ENCODE results near the gene SLC5A11. TPM values are rescaled to one million over a fixed set of nuclear protein-coding genes. Genes with fewer than 3 reads are reported as not detected.
"Not testable (repeated sequence)": the region's sequence is repeated elsewhere in the genome, so short reads cannot be mapped to it uniquely, and the experiment has no call there.

SLC5A11 gene
- total and polyA plus RNA-seq, 3 experiments from 2014 or later: 0.15 to 0.20 TPM; not detected in 1

DNA sequence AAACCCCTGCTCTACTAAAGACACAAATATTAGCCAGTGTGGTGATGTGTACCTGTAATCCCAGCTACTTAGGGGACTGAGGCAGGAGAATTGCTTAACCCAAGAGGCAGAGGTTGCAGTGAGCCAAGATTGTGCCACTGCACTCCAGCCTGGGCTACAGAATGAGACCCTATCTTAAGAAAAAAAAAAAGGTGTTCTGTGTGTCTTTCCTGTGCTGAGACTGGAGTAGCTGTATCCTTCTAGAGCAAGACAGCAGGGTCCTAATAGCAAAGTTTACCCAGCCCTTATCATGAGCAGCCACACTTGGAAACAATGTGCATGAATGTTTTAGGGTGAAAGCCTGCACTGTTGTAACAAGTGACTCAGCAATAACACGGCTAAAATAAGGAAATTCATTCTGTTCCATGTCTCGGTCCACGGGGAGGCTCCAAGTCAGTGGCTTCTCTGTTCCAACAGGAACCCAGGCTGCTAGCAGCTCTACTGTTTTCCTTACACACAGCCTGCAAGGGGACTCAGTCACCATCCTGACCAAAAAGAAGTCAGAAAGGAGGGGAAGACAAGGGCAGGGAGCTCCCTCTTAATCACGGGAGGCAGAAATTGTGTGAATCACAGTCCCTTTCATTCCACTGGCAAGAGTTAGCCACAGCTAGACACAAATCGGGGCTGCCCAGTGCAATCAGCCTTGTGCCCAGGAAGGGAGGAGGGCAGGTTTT is 7.1 kb upstream of the SLC5A11 start:
- peaks cover 0 to 6% (median 2%) of the 10 kb centered on the region in 3 donors for H3K36me3 Mint-ChIP-seq
- no peak overlapping the region for H3K4me3 Mint-ChIP-seq
- no peaks in the 10 kb centered on the region for H3K9me3 ChIP-seq (ENCODE audit: low read length)
- no peaks in the 10 kb centered on the region for H3K27me3 ChIP-seq (ENCODE audit: insufficient read depth, low read length, poor library complexity, severe bottlenecking)
- no peak overlapping the region for H3K27ac ChIP-seq (ENCODE audit: low read depth, low read length)
- DNase-seq: no peak
- no peaks in the 10 kb centered on the region for H3K4me1 ChIP-seq (ENCODE audit: insufficient read depth, low read length)
- H3K4me3 ChIP-seq (ENCODE audit: low read length): no peak overlapping the region
- no peaks in the 10 kb centered on the region for H3K36me3 ChIP-seq (ENCODE audit: insufficient read depth, low read length)
- peaks cover 0 to 2% of the 10 kb centered on the region in 2 donors for H3K27me3 Mint-ChIP-seq
- CTCF ChIA-PET: no interaction called here
- H3K4me1 Mint-ChIP-seq: peaks cover 0 to 1% (median 0%) of the 10 kb centered on the region in 3 donors
- POLR2A ChIA-PET: no interaction called here
- peak overlapping the region in 2 of 8 donors; percentile 29 to 37 for H3K27ac Mint-ChIP-seq
- H3K9me3 Mint-ChIP-seq: no peaks in the 10 kb centered on the region

GRCh38 chr16:24839347-24839972 is 6.3 kb upstream of the SLC5A11 start:
- no peak overlapping the region for H3K4me3 Mint-ChIP-seq
- POLR2A ChIA-PET: no interaction called here
- no peak for DNase-seq

DNA sequence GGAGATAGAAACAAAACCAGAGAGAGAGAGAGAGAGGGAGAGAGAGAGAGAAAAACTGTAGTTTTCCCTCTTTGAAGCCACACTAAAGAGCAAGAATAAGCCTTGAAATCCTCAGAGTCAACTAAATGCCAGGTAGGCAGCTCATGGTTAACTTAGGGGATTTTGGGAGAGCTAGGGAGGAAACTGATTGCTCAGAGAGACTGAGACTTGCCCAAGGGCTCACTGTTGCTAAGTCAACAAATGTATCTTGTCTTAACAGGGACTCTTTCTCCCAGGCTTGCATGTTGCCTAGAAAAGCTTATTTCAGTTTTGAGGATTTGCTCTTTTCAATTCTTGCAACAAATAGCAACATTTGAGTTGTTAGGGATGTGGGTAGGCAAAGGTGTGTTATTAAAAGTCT is 4.5 kb upstream of the SLC5A11 start:
- POLR2A ChIA-PET: no interaction called here
- Histone ChIP-seq H3K9me3 (ENCODE audit: low read length) (no peaks in the 10 kb centered on the region), H3K4me1 (ENCODE audit: insufficient read depth, low read length) (no peaks in the 10 kb centered on the region), H3K36me3 (ENCODE audit: insufficient read depth, low read length) (no peaks in the 10 kb centered on the region), H3K4me3 (ENCODE audit: low read length) (no peak overlapping the region), H3K27me3 (ENCODE audit: insufficient read depth, low read length, poor library complexity, severe bottlenecking) (no peaks in the 10 kb centered on the region), H3K27ac (ENCODE audit: low read depth, low read length) (no peak overlapping the region)
- peaks cover 0 to 2% of the 10 kb centered on the region in 2 donors for H3K27me3 Mint-ChIP-seq
- no peaks in the 10 kb centered on the region for H3K9me3 Mint-ChIP-seq
- no peak for DNase-seq
- H3K36me3 Mint-ChIP-seq: peaks cover 2 to 10% (median 3%) of the 10 kb centered on the region in 3 donors
- H3K4me3 Mint-ChIP-seq: no peak overlapping the region
- CTCF ChIA-PET: interaction anchor here (0.9 kb wide), 1 partner anchor 9 kb away, joined by 3 read pairs; no protein-coding TSS in a partner anchor
- H3K4me1 Mint-ChIP-seq: peaks cover 0 to 1% (median 0%) of the 10 kb centered on the region in 3 donors
- H3K27ac Mint-ChIP-seq: no peak overlapping the region

More at GRCh38 chr16:24839347-24839972, 6.3 kb upstream of the SLC5A11 start:
- Mint-ChIP-seq H3K4me1 (peaks cover 0 to 1% (median 0%) of the 10 kb centered on the region in 3 donors), H3K36me3 (peaks cover 2 to 12% (median 3%) of the 10 kb centered on the region in 3 donors), H3K27ac (no peak overlapping the region), H3K9me3 (no peaks in the 10 kb centered on the region), H3K27me3 (peaks cover 0 to 2% of the 10 kb centered on the region in 2 donors)
- H3K36me3 ChIP-seq (ENCODE audit: insufficient read depth, low read length): no peaks in the 10 kb centered on the region
- H3K4me3 ChIP-seq (ENCODE audit: low read length): no peak overlapping the region
- no peaks in the 10 kb centered on the region for H3K27me3 ChIP-seq (ENCODE audit: insufficient read depth, low read length, poor library complexity, severe bottlenecking)
- CTCF ChIA-PET: no interaction called here
- H3K27ac ChIP-seq (ENCODE audit: low read depth, low read length): no peak overlapping the region
- H3K9me3 ChIP-seq (ENCODE audit: low read length): no peaks in the 10 kb centered on the region
- no peaks in the 10 kb centered on the region for H3K4me1 ChIP-seq (ENCODE audit: insufficient read depth, low read length)

DNA sequence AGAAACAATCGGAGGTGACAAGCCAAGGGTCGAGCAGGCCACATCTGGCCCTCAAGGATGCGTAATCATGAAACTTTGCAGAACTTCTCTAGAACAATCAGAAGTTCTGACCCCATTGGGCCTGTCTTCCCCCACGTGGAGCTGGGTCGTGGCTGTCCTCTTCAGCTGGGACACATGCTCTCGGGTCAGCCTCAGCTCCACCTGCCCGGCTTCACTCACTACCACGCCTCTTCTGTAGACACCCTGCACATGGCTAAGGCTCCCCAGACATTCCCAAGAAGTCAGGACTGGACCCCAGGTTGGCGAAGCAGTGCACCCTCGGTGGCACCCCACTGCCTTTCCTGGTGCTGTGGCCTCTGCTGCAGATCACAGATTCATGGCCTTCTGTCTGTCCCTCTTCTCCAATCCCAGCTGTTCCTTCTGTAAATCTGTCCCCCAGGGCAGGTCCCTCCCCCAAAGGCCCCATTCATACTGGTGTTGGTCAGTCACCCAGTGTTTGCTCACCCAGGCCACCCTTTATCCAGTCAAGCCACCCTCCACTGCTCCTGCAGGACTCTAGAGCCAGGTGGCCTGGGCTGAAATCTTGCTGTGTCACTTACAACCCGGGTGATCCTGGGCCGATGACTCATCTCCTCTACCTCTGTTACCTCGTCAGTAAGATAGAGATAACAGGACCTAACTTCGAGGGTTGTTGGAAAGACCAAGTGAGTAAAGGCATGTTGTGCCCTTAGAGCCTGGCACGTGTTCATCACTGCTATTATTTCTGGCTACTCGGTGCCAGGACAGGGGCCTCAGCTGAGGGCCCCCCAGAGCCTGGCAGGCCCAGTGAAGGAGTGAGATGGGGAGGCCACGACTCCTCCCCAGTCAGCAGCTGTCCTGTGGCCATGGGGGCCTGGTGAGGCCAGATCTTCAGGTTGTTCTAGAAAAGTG is 1.4 kb upstream of the SLC5A11 start:
- no peaks in the 10 kb centered on the region for H3K27me3 ChIP-seq (ENCODE audit: insufficient read depth, low read length, poor library complexity, severe bottlenecking)
- no peak overlapping the region for H3K27ac Mint-ChIP-seq
- H3K27ac ChIP-seq (ENCODE audit: low read depth, low read length): no peak overlapping the region
- no peak overlapping the region for H3K4me3 Mint-ChIP-seq
- POLR2A ChIA-PET: no interaction called here
- H3K27me3 Mint-ChIP-seq: peaks cover 0 to 2% of the 10 kb centered on the region in 2 donors
- no peaks in the 10 kb centered on the region for H3K4me1 ChIP-seq (ENCODE audit: insufficient read depth, low read length)
- DNase-seq: no peak
- no peak overlapping the region for H3K4me3 ChIP-seq (ENCODE audit: low read length)
- H3K9me3 Mint-ChIP-seq: no peaks in the 10 kb centered on the region
- H3K9me3 ChIP-seq (ENCODE audit: low read length): no peaks in the 10 kb centered on the region
- peaks cover 0 to 10% (median 3%) of the 10 kb centered on the region in 3 donors for H3K36me3 Mint-ChIP-seq
- no peaks in the 10 kb centered on the region for H3K36me3 ChIP-seq (ENCODE audit: insufficient read depth, low read length)
- CTCF ChIA-PET: no interaction called here
- H3K4me1 Mint-ChIP-seq: no peaks in the 10 kb centered on the region

GRCh38 chr16:24845031-24845365 is 765 bp upstream of the SLC5A11 start:
- H3K4me3 ChIP-seq (ENCODE audit: low read length); H3K9me3 ChIP-seq (ENCODE audit: low read length); H3K4me1 ChIP-seq (ENCODE audit: insufficient read depth, low read length); H3K27ac ChIP-seq (ENCODE audit: low read depth, low read length); CTCF ChIA-PET; H3K27me3 ChIP-seq (ENCODE audit: insufficient read depth, low read length, poor library complexity, severe bottlenecking); H3K36me3 Mint-ChIP-seq; H3K9me3 Mint-ChIP-seq; H3K27ac Mint-ChIP-seq; H3K36me3 ChIP-seq (ENCODE audit: insufficient read depth, low read length); H3K27me3 Mint-ChIP-seq; DNase-seq; H3K4me3 Mint-ChIP-seq; POLR2A ChIA-PET; H3K4me1 Mint-ChIP-seq: not testable (repeated sequence)

DNA sequence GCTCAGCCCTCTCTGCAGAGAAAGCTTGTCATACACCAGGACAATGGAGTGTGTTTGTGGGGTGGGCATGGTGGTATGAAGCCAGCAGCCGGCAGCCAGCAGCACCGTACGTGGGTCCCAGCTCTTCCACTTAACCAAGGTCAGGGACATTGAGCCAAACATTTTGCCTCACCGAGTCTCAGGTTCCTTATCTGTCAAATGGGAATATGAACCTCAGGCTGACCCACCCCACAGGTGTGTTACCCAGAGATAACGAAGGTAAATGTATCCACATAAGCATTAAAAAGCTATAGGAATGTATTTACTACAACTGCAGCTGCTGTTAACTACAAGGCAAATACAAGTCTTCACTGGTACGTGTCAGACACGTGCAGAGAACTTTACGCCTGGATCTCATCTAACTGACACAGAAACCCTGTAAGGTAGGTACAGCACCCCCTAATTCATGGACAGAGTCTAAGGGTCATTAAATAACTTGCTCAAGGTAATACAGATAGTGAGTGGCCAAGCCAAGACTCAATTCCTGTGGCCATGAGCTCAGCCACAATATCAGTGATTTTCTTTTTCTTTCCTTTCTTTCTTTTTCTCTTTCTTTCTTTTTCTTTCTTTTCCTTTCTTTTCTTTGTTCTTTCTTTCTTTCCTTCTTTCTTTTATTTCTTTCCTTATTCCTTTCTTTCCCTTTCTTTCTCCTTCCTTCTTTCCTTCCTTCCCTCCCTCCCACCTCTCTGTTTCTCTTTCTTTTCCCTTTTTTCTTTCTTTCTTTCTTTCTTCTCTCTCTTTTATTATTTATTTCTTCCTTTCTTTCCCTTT is 990 bp downstream of the SLC5A11 start:
- POLR2A ChIA-PET: no interaction called here
- Mint-ChIP-seq H3K4me1 (no peaks in the 10 kb centered on the region), H3K27ac (no peak overlapping the region), H3K9me3 (no peaks in the 10 kb centered on the region), H3K27me3 (no peaks in the 10 kb centered on the region), H3K4me3 (no peak overlapping the region), H3K36me3 (peaks cover 0 to 10% (median 3%) of the 10 kb centered on the region in 3 donors)
- Histone ChIP-seq H3K4me3 (ENCODE audit: low read length) (no peak overlapping the region), H3K27me3 (ENCODE audit: insufficient read depth, low read length, poor library complexity, severe bottlenecking) (no peaks in the 10 kb centered on the region), H3K36me3 (ENCODE audit: insufficient read depth, low read length) (no peaks in the 10 kb centered on the region), H3K27ac (ENCODE audit: low read depth, low read length) (no peak overlapping the region), H3K4me1 (ENCODE audit: insufficient read depth, low read length) (no peaks in the 10 kb centered on the region), H3K9me3 (ENCODE audit: low read length) (no peaks in the 10 kb centered on the region)
- no peak for DNase-seq
- CTCF ChIA-PET: no interaction called here

GRCh38 chr16:24847358-24847664 is 1.5 kb downstream of the SLC5A11 start:
- Mint-ChIP-seq H3K4me1 (no peaks in the 10 kb centered on the region), H3K36me3 (peaks cover 0 to 10% (median 3%) of the 10 kb centered on the region in 3 donors), H3K27ac (no peak overlapping the region), H3K9me3 (no peaks in the 10 kb centered on the region), H3K27me3 (no peaks in the 10 kb centered on the region), H3K4me3 (no peak overlapping the region)
- ChIA-PET CTCF (no interaction called here), POLR2A (no interaction called here)
- H3K4me1 ChIP-seq (ENCODE audit: insufficient read depth, low read length): no peaks in the 10 kb centered on the region
- no peak overlapping the region for H3K4me3 ChIP-seq (ENCODE audit: low read length)
- no peak overlapping the region for H3K27ac ChIP-seq (ENCODE audit: low read depth, low read length)
- no peaks in the 10 kb centered on the region for H3K27me3 ChIP-seq (ENCODE audit: insufficient read depth, low read length, poor library complexity, severe bottlenecking)
- no peaks in the 10 kb centered on the region for H3K36me3 ChIP-seq (ENCODE audit: insufficient read depth, low read length)
- no peaks in the 10 kb centered on the region for H3K9me3 ChIP-seq (ENCODE audit: low read length)
- no peak for DNase-seq

All from CD8-positive, alpha-beta memory T cell (primary cell).